Effector memory CD4-positive, alpha-beta T cell (primary cell): ENCODE results near the gene DPAGT1.

Experiments used
- DNase-seq, 3 donors: peaks; one replicate each; pipeline ENCODE4 v3.0.0-alpha.2; 2020
- H3K27ac ChIP-seq: 2 replicates; pipeline ENCODE4 v1.7.0; 2013; ENCODE audit warnings: mild to moderate bottlenecking, low read length, moderate library complexity; ENCODE audit not compliant: insufficient read depth, poor library complexity, severe bottlenecking
- H3K27me3 ChIP-seq: replicated peaks from 2 replicates; pipeline ENCODE4 v1.7.0; 2013; ENCODE audit warnings: mild to moderate bottlenecking, low read length; ENCODE audit not compliant: insufficient read depth, control insufficient read depth, poor library complexity, severe bottlenecking
- H3K36me3 ChIP-seq: 2 replicates; pipeline ENCODE4 v1.7.0; 2013; ENCODE audit warnings: mild to moderate bottlenecking, low read length, moderate library complexity; ENCODE audit not compliant: control insufficient read depth, insufficient read depth
- H3K4me1 ChIP-seq: 2 replicates; pipeline ENCODE4 v1.7.0; 2013; ENCODE audit warnings: low read length, mild to moderate bottlenecking; ENCODE audit not compliant: control insufficient read depth, insufficient read depth, poor library complexity, severe bottlenecking
- H3K4me3 ChIP-seq: 2 replicates; pipeline ENCODE4 v1.7.0; 2013; ENCODE audit warnings: low read length, low read depth, mild to moderate bottlenecking; ENCODE audit not compliant: insufficient read depth, poor library complexity, severe bottlenecking
- H3K9me3 ChIP-seq: 2 replicates; pipeline ENCODE4 v1.7.0; 2013; ENCODE audit warnings: mild to moderate bottlenecking, low read length, moderate library complexity; ENCODE audit not compliant: control insufficient read depth

Gene DPAGT1

GRCh38 chr11:119130662-119131061, 29.0 kb upstream of the DPAGT1 start:
- Histone ChIP-seq H3K27me3 (no peaks in the 10 kb centered on the region), H3K36me3 (peaks cover 42% of the 10 kb centered on the region), H3K9me3 (no peaks in the 10 kb centered on the region), H3K27ac (no peak overlapping the region), H3K4me1 (no peaks in the 10 kb centered on the region), H3K4me3 (no peak overlapping the region)
- no peak for DNase-seq

- Histone ChIP-seq H3K27ac (no peak overlapping the region), H3K36me3 (peaks cover 28% of the 10 kb centered on the region)
Observed at GRCh38 chr11:119126675-119127268, 25.1 kb upstream of the DPAGT1 start.

GRCh38 chr11:119125821-119126220, 24.2 kb upstream of the DPAGT1 start:
- peaks cover 22% of the 10 kb centered on the region for H3K36me3 ChIP-seq
- H3K4me3 ChIP-seq: no peak overlapping the region
- H3K27me3 ChIP-seq: no peaks in the 10 kb centered on the region
- H3K27ac ChIP-seq: no peak overlapping the region
- DNase-seq: no peak
- peaks cover 10% of the 10 kb centered on the region for H3K4me1 ChIP-seq
- no peaks in the 10 kb centered on the region for H3K9me3 ChIP-seq

More at GRCh38 chr11:119126675-119127268, 25.1 kb upstream of the DPAGT1 start:
- DNase-seq: no peak
- Histone ChIP-seq H3K27me3 (no peaks in the 10 kb centered on the region), H3K4me3 (no peak overlapping the region), H3K9me3 (no peaks in the 10 kb centered on the region), H3K4me1 (peaks cover 9% of the 10 kb centered on the region)

- Histone ChIP-seq H3K9me3 (no peaks in the 10 kb centered on the region), H3K27ac (peak overlapping the region; percentile 76), H3K4me3 (peak overlapping the region; percentile 81), H3K27me3 (no peaks in the 10 kb centered on the region), H3K36me3 (peaks cover 11% of the 10 kb centered on the region), H3K4me1 (peaks cover 14% of the 10 kb centered on the region)
- no peak for DNase-seq
Observed at GRCh38 chr11:119121811-119122124, 20.1 kb upstream of the DPAGT1 start.

GRCh38 chr11:119121008-119121810, 19.6 kb upstream of the DPAGT1 start, which contains the start of gene HINFP:
Gene HINFP, plus strand, starts transcription at chr11:119121580. Its CDS starts 5,365 bp downstream, at chr11:119126945.
- Histone ChIP-seq H3K4me1 (peaks cover 17% of the 10 kb centered on the region), H3K4me3 (peak within 1 kb of the TSS; percentile 81), H3K27me3 (no peaks in the 10 kb centered on the region), H3K36me3 (peaks cover 11% of the 10 kb centered on the region), H3K27ac (peak within 1 kb of the TSS; percentile 76), H3K9me3 (no peaks in the 10 kb centered on the region)
- peak; percentile 99 to 100 (median 100) for DNase-seq

- peak overlapping the region; percentile 46 for H3K4me3 ChIP-seq
- no peaks in the 10 kb centered on the region for H3K9me3 ChIP-seq
- peaks cover 11% of the 10 kb centered on the region for H3K36me3 ChIP-seq
- no peak for DNase-seq
- no peaks in the 10 kb centered on the region for H3K27me3 ChIP-seq
- peaks cover 22% of the 10 kb centered on the region for H3K4me1 ChIP-seq
- peak overlapping the region; percentile 71 for H3K27ac ChIP-seq
Observed at GRCh38 chr11:119120639-119121007, 19.0 kb upstream of the DPAGT1 start.

GRCh38 chr11:119118946-119119345, 17.3 kb upstream of the DPAGT1 start:
- peaks cover 35% of the 10 kb centered on the region for H3K4me1 ChIP-seq
- H3K36me3 ChIP-seq: peaks cover 14% of the 10 kb centered on the region
- no peaks in the 10 kb centered on the region for H3K27me3 ChIP-seq
- no peak overlapping the region for H3K4me3 ChIP-seq
- no peak for DNase-seq
- H3K27ac ChIP-seq: no peak overlapping the region
- no peaks in the 10 kb centered on the region for H3K9me3 ChIP-seq

GRCh38 chr11:119118227-119118626, 16.6 kb upstream of the DPAGT1 start:
- H3K27ac ChIP-seq: no peak overlapping the region
- H3K9me3 ChIP-seq: no peaks in the 10 kb centered on the region
- peaks cover 35% of the 10 kb centered on the region for H3K4me1 ChIP-seq
- peaks cover 14% of the 10 kb centered on the region for H3K36me3 ChIP-seq
- H3K27me3 ChIP-seq: no peaks in the 10 kb centered on the region
- H3K4me3 ChIP-seq: no peak overlapping the region
- DNase-seq: no peak

GRCh38 chr11:119117004-119117706, 15.5 kb upstream of the DPAGT1 start:
- Histone ChIP-seq H3K36me3 (peaks cover 25% of the 10 kb centered on the region), H3K27me3 (no peaks in the 10 kb centered on the region), H3K9me3 (no peaks in the 10 kb centered on the region), H3K4me1 (peaks cover 28% of the 10 kb centered on the region), H3K4me3 (no peak overlapping the region), H3K27ac (no peak overlapping the region)
- DNase-seq: no peak

GRCh38 chr11:119116601-119117000, 14.9 kb upstream of the DPAGT1 start:
- Histone ChIP-seq H3K9me3 (no peaks in the 10 kb centered on the region), H3K4me1 (peaks cover 26% of the 10 kb centered on the region), H3K4me3 (no peak overlapping the region), H3K27me3 (no peaks in the 10 kb centered on the region), H3K36me3 (peaks cover 29% of the 10 kb centered on the region), H3K27ac (no peak overlapping the region)
- no peak for DNase-seq
